GM19463 (cell line): ENCODE results near the gene ADAMTS16.

Source experiments
- ATAC-seq: cut with Tn5 transposase; IDR thresholded peaks from one replicate; pipeline ENCODE4 v1.9.1; 2021; ENCODE audit warnings: mild to moderate bottlenecking, moderate library complexity; ENCODE audit not compliant: unreplicated experiment

Gene ADAMTS16

GRCh38 chr5:5369051-5369605 lies 229.0 kb downstream of the ADAMTS16 start:
- no peak for ATAC-seq
